Measurements from ENCODE around the gene HERPUD1.
"Not testable (repeated sequence)": the region's sequence is repeated elsewhere in the genome, so short reads cannot be mapped to it uniquely, and the experiment has no call there.

Gene HERPUD1, protein sequence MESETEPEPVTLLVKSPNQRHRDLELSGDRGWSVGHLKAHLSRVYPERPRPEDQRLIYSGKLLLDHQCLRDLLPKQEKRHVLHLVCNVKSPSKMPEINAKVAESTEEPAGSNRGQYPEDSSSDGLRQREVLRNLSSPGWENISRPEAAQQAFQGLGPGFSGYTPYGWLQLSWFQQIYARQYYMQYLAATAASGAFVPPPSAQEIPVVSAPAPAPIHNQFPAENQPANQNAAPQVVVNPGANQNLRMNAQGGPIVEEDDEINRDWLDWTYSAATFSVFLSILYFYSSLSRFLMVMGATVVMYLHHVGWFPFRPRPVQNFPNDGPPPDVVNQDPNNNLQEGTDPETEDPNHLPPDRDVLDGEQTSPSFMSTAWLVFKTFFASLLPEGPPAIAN

DNA sequence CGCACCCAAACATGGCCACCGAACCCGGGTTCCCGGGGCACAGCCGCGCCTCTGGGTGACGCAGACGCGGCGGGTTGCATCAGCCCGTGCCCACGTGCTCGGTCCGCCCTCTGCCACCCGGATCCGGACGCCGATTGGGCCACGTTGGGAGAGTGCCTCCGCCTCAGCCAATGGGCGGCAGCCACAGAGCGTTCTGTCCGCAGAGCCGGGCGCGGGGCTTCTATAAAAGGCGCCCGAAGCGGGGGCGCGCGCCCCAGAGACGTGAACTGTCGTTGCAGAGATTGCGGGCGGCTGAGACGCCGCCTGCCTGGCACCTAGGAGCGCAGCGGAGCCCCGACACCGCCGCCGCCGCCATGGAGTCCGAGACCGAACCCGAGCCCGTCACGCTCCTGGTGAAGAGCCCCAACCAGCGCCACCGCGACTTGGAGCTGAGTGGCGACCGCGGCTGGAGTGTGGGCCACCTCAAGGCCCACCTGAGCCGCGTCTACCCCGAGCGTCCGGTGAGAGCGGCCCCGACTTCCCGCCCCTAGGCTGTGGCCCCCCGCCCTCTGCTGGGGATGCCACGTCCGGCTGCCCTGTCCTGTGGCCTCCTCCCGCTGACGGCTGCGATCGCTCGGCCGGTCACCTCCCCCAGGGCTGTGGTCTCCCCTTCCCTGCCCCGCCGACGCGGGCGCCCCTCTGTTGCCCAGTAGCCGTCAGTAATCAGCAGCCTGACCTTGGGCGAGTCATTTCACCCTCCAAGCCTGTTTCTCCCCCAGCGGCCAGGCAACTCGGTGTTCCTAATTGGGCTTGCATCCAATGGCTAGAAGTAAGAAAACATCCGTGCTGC lies at the start of gene HERPUD1:
Gene HERPUD1, plus strand, starts transcription at position 251 of the 829 bp plus-strand sequence. Its CDS starts 103 bp downstream, at position 354.
- DNase-seq = peak; percentile 85

DNA sequence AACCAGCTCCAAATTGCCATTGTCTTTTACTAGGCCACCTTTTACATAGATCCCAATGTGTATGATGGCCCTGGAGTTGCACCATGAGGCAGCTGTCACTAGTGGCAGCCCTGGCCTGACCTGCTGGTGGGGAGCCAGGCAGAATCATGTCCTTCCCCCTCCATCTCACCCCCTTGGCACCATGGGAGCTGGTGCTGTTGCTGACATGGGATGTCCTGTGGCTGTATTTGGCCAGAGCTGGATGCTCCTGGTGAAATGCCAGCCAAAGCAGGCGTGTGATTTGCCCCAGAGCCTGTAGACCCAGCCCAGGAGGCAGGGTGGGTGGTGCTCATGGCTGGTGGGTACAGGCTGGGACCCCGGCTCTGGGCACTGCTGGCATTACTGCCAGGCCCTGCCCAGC lies 48.4 kb upstream of the HERPUD1 start:
- no peak for DNase-seq

DNA sequence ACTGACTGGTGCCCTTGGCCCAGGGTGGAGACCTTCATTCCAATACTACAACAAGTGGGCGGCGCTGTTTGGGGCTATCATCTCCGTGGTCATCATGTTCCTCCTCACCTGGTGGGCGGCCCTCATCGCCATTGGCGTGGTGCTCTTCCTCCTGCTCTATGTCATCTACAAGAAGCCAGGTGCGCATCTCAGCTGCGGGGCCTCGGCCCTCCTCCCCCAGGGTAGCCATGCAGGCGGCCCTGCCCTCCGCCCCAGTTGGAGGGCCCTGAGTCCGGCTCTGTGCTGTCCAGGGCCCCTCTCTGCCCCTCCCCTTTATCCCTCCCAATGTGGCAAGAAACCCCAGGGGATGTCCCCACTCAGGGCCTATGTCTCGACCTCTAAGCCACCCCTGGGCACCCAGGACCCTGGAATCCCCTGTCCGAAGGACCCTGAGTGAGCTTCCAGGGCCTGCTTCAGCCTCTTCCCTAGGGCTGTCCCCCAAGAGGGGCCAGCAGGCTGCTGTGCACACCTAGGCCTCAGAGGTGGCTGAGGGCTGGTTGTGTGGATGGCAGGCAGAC lies 47.8 kb upstream of the HERPUD1 start:
- no peak for DNase-seq

DNA sequence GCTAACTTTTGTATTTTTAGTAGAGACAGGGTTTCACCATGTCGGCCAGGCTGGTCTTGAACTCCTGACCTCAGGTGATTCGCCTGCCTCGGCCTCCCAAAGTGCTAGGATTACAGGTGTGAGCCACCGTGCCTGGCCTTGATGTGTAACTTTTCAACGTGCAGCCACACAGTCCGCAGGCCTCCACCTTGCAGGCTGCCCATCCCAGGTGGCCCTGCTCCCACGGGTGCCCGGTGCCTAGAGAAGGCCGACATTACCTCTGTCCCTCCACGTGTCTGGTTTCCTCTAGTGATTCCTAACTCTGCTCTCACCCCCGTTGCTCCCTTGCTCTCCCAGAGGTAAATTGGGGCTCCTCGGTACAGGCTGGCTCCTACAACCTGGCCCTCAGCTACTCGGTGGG lies 47.0 kb upstream of the HERPUD1 start:
- DNase-seq = not testable (repeated sequence)

DNA sequence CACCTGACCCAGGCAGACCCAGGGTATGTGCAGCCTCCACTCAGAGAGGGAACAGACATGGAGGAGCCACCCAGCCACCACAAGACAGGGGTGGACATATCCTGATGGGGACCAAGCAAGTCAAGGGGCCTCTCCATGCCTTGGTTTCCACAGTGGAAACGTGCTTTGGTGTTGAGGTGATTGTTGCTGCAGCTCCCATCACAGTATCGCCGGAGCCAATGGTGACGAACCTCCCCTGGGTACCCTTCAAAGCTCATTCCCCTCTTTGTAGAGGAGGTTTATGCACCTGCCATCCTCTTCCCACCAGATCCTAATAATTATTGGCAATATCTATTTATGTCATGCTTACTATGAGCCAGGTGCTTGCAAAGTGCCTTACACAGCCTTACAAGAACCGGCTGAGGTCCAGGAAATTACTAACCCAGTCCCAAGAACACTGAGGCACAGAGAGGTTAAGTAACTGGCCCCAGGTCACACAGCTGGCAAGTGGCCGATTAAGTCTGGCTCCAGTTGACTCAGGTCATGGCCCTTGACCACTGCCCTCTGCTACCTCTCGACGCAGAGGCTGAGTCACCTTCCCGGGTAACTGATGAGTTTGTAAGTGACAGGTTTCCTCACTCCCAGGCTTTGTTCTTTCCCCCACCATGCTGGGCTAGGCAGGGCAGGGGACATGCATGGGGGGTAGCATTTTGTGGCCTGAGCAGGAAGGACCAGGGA lies 46.3 kb upstream of the HERPUD1 start:
- DNase-seq = no peak

DNA sequence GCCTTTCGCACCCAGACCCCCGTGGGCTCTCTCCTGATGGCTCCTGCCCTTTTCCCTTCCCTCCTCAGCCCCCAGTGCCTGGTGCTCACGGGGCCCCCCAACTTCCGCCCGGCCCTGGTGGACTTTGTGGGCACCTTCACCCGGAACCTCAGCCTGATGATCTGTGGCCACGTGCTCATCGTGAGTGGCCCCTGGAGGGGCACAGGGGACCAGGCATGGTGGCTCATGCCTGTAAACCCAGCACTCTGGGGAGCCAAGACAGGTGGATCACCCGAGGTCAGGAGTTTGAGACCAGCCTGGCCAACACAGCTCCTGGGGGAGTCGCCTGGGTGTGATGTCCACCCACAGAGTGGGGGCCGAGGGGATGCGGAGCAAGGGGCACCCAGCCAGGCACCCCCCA lies 45.6 kb upstream of the HERPUD1 start:
- DNase-seq = no peak

DNA sequence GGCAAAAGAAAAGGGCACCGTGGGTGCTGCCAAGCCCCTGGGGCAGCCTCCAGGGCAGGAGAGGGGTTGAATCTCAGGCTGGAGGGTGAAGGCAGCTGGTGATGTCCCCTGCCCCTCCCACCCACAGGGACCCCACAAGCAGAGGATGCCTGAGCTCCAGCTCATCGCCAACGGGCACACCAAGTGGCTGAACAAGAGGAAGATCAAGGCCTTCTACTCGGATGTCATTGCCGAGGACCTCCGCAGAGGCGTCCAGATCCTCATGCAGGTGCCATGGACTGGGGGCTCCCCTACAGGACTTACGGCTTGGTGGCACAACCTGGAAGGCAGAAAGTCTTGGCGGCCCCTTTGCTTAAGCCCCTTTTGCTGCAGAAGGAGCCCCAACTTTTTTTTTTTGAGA lies 45.1 kb upstream of the HERPUD1 start:
- no peak for DNase-seq

DNA sequence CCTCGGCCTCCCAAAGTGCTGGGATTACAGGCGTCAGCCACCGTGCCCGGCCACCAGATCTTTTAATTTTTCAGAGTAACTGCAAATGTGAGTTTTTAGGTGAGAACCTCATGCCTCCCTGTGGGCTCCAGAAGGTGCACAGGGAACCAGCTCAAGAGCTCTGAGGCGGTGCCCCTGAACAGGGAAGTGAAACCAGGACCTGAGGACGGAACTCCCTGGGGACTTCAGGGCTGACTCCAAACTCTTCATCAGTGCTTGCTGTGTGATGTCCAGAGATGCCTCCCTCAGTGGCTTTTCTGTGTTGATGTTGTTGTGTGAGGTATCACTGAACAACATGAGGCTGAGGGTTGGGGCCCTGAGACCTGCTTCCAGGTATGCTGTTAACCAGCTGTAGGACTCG lies 43.1 kb upstream of the HERPUD1 start:
- DNase-seq = no peak

DNA sequence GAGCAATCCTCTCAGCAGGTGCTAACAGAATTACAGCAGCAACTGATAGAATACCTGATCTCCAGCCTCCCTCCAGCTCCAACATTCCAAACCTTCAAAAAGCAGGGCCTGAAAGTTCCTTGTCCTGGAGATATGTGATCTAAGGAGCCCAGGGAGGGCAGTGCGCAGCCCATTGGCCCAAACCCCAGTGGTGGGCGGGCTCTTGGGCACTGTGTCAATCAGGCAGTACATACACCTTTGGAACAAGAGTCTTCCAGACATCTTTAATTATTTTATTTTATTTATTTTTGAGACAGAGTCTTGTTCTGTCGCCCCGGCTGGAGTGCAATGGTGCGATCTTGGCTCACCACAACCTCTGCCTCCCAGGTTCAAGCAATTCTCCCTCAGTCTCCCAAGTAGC lies 42.7 kb upstream of the HERPUD1 start:
- no peak for DNase-seq

DNA sequence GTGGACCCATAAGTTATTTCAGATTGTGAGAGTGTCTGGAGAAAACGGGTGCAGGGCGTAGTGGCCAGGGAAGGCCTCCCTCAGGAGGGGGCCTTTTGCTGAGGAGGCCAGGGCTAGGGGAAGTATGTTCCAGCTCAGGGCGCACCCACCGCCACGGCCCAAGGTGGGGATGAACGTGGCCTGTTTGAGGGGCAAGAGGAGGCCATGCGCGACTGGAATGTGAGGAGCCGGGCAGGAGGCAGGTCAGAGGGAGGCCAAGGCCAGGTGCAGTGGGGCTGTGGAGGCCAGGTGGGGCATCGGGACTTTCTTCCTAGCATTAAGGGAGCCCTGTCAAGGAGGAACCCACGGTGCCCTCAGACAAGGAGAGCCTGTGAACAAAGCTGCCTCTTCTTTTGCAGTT lies 40.3 kb upstream of the HERPUD1 start:
- no peak for DNase-seq

DNA sequence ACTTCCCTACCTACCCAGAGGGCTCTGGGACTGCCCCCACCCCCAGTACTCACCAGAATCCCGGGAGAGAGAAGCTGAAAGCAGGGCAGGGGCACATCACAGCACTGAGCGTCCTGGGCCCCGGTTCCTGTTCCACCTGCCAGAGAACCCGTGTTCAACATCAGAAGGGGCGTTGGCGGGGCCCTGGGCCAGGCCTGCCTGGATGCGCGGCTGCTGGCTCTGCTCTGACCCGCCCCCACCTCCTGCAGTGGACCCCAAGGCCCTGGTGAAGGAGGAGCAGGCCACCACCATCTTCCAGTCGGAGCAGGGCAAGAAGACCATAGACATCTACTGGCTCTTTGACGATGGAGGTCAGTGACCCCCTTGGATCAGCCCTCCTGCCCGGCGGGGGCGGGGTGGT lies 39.2 kb upstream of the HERPUD1 start:
- DNase-seq = no peak

DNA sequence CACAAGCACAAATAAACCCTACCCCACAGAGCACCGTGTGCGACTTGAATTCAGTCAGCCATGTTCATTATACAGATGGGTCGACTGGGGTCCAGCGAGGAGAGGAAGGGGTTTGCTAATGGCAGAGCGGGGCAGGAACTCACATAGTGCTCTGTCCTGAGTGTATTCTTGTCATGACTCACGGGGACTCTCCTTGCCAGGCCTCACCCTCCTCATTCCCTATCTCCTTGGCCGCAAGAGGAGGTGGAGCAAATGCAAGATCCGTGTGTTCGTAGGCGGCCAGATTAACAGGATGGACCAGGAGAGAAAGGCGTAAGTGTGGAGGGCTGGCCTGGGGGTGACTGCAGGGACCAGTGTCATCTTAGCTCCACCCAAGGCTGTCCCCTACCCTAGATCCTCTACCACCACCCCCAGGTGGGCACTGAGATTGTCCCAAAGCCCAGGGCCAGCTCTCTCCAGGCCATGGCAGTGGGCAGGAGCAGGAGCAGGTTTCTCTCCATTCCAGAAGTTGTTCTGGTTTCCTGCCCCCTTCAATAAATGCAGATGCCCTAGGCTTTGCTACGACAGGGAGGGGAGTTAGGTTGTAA lies 37.5 kb upstream of the HERPUD1 start:
- no peak for DNase-seq

DNA sequence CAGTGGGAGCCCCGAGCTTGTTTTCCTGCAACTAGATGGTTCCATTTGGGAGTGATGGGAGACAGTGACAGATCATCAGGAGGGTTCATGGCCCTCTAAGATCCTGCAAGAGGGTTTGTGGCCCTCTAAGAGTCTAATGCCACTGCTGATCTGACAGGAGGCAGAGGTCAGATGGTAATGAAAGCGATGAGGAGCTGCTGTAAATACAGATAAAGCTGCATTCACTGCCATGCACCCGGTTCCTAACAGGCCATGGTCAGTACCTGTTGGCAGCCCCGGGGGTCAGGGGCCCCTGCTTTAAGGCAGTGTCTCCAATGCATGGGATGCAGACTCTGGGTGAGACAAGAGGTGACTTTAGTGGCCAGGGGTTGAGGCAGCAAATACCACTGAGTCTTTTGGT lies 36.1 kb upstream of the HERPUD1 start:
- DNase-seq = no peak

DNA sequence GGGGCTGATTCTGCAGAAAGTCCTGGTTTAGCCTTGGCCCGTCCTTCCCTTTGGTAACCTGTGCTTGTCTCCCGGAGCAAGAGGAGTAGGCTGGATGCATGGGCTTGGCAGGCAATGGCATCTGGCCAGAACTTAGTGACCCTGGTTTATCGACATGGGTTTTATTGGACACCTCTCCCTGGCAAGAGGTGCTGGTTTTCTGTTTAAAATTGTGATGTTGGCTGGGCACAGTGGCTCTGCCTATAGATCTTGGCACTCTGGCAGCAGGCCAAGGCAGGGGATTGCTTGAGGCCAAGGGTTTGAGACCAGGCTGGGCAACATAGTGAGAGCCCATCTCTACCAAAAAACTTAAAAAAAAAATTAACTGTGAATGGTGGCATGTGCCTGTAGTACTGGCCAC lies 35.7 kb upstream of the HERPUD1 start:
- no peak for DNase-seq

DNA sequence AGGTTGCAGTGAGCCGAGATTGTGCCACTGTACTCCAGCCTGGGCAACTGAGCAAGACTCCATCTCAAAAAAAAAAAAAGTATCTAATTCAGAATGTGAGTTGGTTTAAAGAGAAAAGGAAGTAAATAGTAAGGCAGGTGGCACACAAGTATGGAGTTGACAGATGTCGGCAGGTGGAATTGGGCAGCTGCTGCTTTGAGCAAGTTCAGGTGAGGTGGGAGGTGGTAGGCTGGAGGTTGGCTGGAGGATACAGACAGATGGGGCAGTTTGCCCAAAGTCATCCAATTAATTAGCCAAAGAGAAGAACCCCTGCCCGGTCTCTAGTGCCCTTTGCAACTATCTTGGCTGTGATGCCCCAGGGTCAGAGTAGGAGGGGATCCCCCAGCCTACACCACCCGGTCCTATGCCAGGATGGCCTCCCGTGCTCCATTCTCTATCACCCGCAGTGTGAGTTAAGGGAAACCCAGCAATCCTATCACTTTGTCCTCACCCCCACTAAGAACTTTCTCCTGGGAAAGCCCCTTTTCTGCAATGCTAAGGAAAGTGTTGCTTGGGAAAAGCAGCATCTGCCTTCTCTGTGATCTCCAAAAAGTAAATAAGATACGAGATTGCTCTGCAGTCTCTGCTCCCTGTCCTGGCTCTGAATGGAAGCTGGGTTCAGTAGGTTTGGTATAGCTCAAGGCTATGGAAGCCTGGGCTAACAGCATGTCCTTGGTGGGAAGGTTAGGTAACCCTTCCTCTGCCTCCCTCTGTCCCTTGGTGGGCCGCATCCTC lies 34.7 kb upstream of the HERPUD1 start:
- peak; percentile 14 for DNase-seq

DNA sequence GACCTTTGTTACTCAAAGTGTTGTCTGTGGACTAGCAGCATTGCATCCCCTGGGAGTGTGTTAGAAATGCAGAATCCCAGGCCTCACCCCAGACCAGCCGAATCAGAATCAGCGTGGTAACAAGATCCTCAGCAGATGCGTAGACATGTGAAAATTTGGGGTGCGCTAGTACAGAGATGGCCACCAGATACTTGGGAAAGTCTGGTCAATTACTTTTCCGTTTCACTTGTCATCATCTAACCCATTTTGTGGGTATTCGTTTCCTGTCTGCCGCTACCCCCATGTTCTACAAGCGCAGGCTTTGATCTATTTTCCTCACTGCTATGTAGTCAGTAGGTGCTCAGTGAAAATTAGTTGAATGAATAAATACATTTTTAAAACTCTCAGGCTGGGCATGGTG lies 33.1 kb upstream of the HERPUD1 start:
- DNase-seq = no peak

DNA sequence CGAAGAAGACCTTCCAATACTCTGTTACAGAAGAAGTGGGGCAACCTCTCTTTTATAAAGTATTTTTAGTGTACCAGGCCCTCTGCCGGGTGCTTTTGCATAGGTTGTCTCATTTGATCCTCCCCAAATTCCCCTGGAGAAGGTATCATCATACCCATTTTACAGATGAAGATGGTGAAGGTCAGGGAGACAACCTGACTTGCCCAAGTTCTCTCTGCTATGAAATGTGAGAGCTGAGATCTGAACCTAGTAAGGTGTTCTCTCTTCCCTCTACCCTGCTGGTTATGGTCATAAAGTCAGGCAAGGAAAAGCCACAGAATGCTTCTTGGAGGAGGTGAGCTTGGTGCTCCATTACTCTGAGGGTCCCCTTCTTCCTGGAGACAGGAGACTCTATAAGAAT lies 28.1 kb upstream of the HERPUD1 start:
- DNase-seq = no peak

DNA sequence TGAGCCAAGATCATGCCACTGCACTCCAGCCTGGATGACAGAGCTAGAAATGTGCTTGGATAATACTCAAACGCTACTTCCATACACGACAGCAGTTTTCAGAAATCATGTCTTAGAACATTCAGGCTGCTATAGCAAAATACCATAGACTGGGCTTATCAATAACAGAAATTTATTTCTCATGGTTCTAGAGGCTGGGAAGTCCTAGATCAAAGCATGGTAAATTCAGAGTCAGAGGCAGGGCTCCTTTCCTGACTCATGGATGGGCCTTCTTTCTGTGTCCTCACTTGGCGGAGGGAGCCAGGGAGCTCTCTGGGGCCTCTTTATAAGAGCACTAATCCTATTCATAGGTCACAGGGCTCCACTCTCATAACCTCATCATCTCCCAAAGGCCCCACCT lies 24.5 kb upstream of the HERPUD1 start:
- DNase-seq = no peak

DNA sequence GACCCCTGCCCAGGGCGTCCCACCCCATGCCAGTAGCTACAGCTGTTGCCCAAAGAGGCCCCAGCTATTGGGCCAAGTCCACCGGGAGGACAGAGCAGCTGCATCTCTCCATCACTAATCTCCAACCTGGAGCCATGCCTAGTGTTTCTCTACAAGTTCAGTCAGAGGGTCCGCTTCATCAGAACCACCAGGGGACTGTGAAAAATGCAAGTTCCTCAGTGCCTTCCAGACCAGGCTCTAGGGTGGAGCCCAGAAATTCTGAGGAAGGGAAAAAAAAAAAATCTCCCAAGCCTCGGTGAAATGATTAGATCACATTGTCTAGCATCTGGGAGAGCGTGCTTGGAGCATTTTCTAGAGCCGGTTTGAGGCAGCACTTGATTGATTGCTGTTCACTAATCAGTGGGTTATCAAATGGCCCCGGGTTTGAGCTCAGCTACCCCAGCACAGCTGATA lies 22.4 kb upstream of the HERPUD1 start:
- DNase-seq = no peak

DNA sequence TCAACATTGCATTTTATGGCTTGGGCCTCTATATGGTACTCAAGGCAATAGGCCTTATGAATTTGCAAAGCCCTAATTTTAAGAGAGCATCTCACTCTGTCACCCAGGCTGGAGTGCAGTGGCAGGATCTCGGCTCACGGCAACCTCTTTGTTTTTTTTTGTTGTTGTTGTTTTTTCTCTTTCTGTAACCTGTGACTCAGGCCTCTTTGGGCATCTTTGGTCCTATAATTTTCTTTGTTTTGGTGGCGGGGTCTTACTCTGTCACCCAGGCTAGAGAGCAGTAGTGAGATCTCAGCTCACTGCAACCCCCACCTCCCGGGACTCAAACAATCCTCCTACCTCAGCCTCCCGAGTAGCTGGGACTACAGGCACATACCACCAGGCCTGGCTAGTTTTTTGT lies 21.8 kb upstream of the HERPUD1 start:
- DNase-seq = no peak

DNA sequence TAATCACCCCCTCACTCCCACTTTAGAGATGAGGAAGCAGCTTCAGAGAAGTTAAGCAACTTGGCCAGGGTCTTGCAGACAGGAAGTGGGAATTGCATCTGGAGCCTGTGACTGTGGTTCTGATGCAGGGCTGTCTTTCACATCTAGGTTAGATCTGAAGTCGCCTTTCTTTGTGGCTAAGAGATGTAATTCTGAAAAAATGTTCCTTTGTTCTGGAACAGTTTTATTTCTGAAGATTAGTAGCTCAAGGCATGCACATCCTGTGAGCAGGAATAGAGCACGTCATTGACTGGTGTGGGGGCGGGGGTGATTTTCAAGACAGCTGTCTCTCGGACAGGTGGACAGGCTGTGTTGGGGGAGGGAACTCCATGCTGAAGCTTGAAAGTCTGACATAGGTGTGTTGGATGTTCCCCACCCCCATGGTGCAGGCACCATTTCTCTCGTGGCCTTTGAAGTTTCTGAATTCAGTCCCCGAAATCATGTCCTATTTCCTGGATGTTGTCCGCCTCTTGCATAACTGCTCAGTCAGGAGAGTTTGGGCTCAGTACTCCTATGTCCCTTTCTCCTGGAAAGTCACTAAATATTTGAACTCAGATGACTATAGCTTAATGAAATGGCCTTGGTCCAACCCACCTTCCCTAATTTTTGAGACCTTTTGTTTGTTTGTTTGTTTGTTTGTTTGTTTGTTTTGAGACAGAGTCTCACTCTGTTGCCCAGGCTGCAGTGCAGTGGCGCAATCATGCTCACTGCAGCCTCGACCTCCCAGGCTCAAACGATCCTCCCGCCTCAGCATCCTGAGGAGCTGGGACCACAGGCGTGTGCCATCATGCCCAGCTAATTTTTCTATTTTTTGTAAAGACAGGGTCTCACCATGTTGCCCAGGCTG lies 21.0 kb upstream of the HERPUD1 start:
- DNase-seq = peak; percentile 9
